HepG2 (cell line): Measurements from ENCODE around the gene TPTE2. TPM values are rescaled to one million over a fixed set of nuclear protein-coding genes. Genes with fewer than 3 reads are reported as not detected.
A peak's percentile ranks its signal among the peaks of the same experiment; 100 is the strongest.

Source experiments
- AGO1 ChIP-seq: fragments of 200-400 bp; formaldehyde crosslinking; IDR thresholded peaks from 2 replicates; pipeline ENCODE4 v1.6.1; 2017; ENCODE audit warnings: mild to moderate bottlenecking, low read depth, low read length, moderate library complexity; ENCODE audit not compliant: poor library complexity, severe bottlenecking
- IKZF4 ChIP-seq: sonication (generic); formaldehyde crosslinking; IDR thresholded peaks from 2 replicates; pipeline ENCODE4 v1.5.1; 2020; ENCODE audit warnings: borderline replicate concordance, mild to moderate bottlenecking, low read depth, missing genetic modification reagents; ENCODE audit errors: not compliant biosample characterization
- KLF13 ChIP-seq: sonication (generic); formaldehyde crosslinking; IDR thresholded peaks from 2 replicates; pipeline ENCODE4 v1.4.0; 2020; ENCODE audit warnings: mild to moderate bottlenecking, missing genetic modification reagents
- KLF9 ChIP-seq: IDR thresholded peaks from 2 replicates; pipeline ENCODE4 v1.6.1; 2016; ENCODE audit warnings: low read depth
- MBD4 ChIP-seq: IDR thresholded peaks from 2 replicates; pipeline ENCODE4 v1.6.1; 2012; ENCODE audit warnings: low read length, inconsistent platforms, borderline replicate concordance
- TCF12 ChIP-seq, 2 experiments: fragments of 450-650 bp in 1 of 2; sonication (generic) in 1 of 2; formaldehyde crosslinking in 1 of 2; IDR thresholded peaks; 2 replicates each; pipeline versions ENCODE4 v1.6.1 to v1.8.0; 2017 to 2022; ENCODE audit warnings: antibody characterized with exemption in 1 of 2, mild to moderate bottlenecking in 1 of 2, missing genetic modification reagents in 1 of 2, moderate library complexity in 1 of 2
- ZNF263 ChIP-seq: sonication (generic); formaldehyde crosslinking; IDR thresholded peaks from 2 replicates; pipeline ENCODE4 v1.4.0; 2020; ENCODE audit warnings: missing genetic modification reagents
- ZNF607 ChIP-seq: sonication (generic); formaldehyde crosslinking; IDR thresholded peaks from 2 replicates; pipeline ENCODE4 v1.5.1; 2020; ENCODE audit warnings: missing genetic modification reagents, mild to moderate bottlenecking, borderline replicate concordance
- ZNF772 ChIP-seq: sonication (generic); formaldehyde crosslinking; IDR thresholded peaks from 2 replicates; pipeline ENCODE4 v1.5.0; 2020; ENCODE audit warnings: mild to moderate bottlenecking, missing genetic modification reagents
- ZNF782 ChIP-seq: sonication (generic); formaldehyde crosslinking; IDR thresholded peaks from 2 replicates; pipeline ENCODE4 v1.4.0; 2020; ENCODE audit warnings: missing genetic modification reagents, mild to moderate bottlenecking, borderline replicate concordance
- polyA plus RNA-seq, 8 experiments: library from polyadenylated mRNA; depleted of rRNA in 3 of 8; stranded (reverse) in 7 of 8; unstranded in 1 of 8; fragments of >200 nt; fragmentation: Illumina TruSeq in 4 of 8; extraction: Trizol in 4 of 8; gene quantifications; 2 replicates each; pipeline versions ENCODE4 v1.2.1 to v1.2.3, GENCODE V29; 2011 to 2016; ENCODE audit warnings: low read depth in 4 of 8, missing spikeins in 1 of 8, mixed read lengths in 1 of 8; ENCODE audit not compliant: insufficient read depth in 1 of 8
- total RNA-seq, 5 experiments: library from RNA; depleted of rRNA; stranded (reverse); fragments of >200 nt; fragmentation: Illumina TruSeq; extraction: Trizol; gene quantifications; 2 replicates each; pipeline ENCODE4 v1.2.3, GENCODE V29; 2016; ENCODE audit warnings: low read depth in 1 of 5
- TF ChIP-seq, protein P1 (sequence below): sonication (generic); formaldehyde crosslinking; IDR thresholded peaks from 2 replicates; pipeline ENCODE4 v1.5.0; 2020; ENCODE audit warnings: mild to moderate bottlenecking, missing genetic modification reagents
- TF ChIP-seq, protein P2 (sequence below): sonication (generic); formaldehyde crosslinking; IDR thresholded peaks from 2 replicates; pipeline ENCODE4 v1.4.0; 2020; ENCODE audit warnings: missing genetic modification reagents
- TF ChIP-seq, protein P3 (sequence below): sonication (generic); formaldehyde crosslinking; IDR thresholded peaks from 2 replicates; pipeline ENCODE4 v1.4.0; 2020; ENCODE audit warnings: missing genetic modification reagents
- TF ChIP-seq, protein P4 (sequence below): sonication (generic); formaldehyde crosslinking; IDR thresholded peaks from 2 replicates; pipeline ENCODE4 v1.4.0; 2020; ENCODE audit warnings: missing genetic modification reagents
- TF ChIP-seq, protein P5 (sequence below): sonication (generic); formaldehyde crosslinking; IDR thresholded peaks from 2 replicates; pipeline ENCODE4 v1.9.0; 2022; ENCODE audit warnings: low read depth, missing genetic modification reagents

The TPTE2 gene
- total and polyA plus RNA-seq, 2 of the 13 experiments (the other 11 are each of a cell fraction or from before 2014, with no cell fraction given) = 0.07 TPM; not detected in 1

DNA sequence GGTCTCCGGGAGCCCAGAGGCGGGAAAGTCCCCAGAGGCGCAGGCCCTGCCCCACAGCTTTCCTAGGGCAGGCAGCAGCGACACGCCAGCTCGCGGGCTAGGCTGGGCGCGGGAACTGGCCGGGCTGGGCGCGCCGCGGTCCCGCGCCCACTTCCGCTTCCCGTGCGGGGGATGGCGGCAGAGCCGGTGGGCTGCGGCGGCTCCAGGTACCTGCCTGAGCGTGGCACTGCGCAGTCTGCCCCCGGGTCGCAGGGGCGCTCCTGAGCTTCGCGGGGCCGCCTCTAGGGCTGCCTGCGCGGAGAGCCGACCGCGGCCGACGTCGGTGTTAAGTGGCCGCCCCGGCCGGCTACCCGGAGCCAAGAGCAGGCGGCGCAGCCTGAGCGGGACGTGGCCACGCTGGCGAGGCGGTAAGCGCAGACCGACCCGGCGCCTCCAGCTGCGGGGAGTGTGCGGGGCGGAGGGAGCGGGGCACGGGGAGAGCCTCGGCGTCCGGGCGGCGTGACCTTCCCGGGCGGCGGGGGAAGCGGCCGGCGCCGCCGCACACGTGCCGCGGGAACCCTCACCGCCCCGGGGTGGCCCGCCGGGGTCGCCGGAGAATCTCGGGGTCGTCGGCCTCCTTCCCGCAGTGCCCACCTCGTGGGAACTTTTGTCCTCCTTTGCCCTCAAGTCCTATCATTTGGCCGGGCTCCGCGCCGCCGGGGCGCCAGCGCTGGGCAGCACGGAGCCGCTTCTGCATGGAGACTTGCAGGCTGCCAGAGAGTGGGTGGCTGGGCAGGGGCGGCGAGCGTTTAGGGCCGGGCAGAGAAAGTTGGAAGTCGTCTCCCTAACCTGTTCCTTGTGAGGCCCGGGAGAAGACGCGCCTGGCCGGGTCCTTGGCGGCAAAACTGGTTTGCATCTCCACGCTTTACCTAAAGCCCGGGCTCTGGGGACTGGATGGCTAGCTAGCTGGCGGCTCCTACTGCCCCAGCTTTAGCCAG is 40.7 kb upstream of the TPTE2 start (continued):
- TF ChIP-seq IKZF4 = no peak
- TF ChIP-seq ZNF782 (CRISPR knock-in tag) = peak; percentile 9; the same call in 1 of the 2 replicates
- TF ChIP-seq KLF9 = no peak
- TF ChIP-seq MBD4 = no peak
- TF ChIP-seq, protein P1, sequence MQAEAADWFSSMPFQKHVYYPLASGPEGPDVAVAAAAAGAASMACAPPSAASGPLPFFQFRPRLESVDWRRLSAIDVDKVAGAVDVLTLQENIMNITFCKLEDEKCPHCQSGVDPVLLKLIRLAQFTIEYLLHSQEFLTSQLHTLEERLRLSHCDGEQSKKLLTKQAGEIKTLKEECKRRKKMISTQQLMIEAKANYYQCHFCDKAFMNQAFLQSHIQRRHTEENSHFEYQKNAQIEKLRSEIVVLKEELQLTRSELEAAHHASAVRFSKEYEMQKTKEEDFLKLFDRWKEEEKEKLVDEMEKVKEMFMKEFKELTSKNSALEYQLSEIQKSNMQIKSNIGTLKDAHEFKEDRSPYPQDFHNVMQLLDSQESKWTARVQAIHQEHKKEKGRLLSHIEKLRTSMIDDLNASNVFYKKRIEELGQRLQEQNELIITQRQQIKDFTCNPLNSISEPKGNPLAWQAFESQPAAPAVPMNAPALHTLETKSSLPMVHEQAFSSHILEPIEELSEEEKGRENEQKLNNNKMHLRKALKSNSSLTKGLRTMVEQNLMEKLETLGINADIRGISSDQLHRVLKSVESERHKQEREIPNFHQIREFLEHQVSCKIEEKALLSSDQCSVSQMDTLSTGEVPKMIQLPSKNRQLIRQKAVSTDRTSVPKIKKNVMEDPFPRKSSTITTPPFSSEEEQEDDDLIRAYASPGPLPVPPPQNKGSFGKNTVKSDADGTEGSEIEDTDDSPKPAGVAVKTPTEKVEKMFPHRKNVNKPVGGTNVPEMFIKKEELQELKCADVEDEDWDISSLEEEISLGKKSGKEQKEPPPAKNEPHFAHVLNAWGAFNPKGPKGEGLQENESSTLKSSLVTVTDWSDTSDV = no peak
- no peak for TF ChIP-seq KLF13 (CRISPR knock-in tag)
- TF ChIP-seq TCF12 (IDR thresholded peaks at IDR 0.05) = no peak
- TF ChIP-seq TCF12 (CRISPR knock-in tag; IDR thresholded peaks at IDR 0.05) = no peak
- TF ChIP-seq, protein P2, sequence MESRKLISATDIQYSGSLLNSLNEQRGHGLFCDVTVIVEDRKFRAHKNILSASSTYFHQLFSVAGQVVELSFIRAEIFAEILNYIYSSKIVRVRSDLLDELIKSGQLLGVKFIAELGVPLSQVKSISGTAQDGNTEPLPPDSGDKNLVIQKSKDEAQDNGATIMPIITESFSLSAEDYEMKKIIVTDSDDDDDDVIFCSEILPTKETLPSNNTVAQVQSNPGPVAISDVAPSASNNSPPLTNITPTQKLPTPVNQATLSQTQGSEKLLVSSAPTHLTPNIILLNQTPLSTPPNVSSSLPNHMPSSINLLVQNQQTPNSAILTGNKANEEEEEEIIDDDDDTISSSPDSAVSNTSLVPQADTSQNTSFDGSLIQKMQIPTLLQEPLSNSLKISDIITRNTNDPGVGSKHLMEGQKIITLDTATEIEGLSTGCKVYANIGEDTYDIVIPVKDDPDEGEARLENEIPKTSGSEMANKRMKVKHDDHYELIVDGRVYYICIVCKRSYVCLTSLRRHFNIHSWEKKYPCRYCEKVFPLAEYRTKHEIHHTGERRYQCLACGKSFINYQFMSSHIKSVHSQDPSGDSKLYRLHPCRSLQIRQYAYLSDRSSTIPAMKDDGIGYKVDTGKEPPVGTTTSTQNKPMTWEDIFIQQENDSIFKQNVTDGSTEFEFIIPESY = no peak
- TF ChIP-seq AGO1 = no peak
- peak; percentile 79 for TF ChIP-seq ZNF607 (CRISPR knock-in tag)
- TF ChIP-seq, protein P3, sequence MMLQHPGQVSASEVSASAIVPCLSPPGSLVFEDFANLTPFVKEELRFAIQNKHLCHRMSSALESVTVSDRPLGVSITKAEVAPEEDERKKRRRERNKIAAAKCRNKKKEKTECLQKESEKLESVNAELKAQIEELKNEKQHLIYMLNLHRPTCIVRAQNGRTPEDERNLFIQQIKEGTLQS (CRISPR knock-in tag) = peak; percentile 38; the same call in 1 of the 2 replicates
- TF ChIP-seq, protein P4, sequence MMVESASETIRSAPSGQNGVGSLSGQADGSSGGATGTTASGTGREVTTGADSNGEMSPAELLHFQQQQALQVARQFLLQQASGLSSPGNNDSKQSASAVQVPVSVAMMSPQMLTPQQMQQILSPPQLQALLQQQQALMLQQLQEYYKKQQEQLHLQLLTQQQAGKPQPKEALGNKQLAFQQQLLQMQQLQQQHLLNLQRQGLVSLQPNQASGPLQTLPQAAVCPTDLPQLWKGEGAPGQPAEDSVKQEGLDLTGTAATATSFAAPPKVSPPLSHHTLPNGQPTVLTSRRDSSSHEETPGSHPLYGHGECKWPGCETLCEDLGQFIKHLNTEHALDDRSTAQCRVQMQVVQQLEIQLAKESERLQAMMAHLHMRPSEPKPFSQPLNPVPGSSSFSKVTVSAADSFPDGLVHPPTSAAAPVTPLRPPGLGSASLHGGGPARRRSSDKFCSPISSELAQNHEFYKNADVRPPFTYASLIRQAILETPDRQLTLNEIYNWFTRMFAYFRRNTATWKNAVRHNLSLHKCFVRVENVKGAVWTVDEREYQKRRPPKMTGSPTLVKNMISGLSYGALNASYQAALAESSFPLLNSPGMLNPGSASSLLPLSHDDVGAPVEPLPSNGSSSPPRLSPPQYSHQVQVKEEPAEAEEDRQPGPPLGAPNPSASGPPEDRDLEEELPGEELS (CRISPR knock-in tag) = no peak
- TF ChIP-seq ZNF263 (CRISPR knock-in tag) = peak; percentile 27; the same call in 1 of the 2 replicates
- TF ChIP-seq, protein P5, sequence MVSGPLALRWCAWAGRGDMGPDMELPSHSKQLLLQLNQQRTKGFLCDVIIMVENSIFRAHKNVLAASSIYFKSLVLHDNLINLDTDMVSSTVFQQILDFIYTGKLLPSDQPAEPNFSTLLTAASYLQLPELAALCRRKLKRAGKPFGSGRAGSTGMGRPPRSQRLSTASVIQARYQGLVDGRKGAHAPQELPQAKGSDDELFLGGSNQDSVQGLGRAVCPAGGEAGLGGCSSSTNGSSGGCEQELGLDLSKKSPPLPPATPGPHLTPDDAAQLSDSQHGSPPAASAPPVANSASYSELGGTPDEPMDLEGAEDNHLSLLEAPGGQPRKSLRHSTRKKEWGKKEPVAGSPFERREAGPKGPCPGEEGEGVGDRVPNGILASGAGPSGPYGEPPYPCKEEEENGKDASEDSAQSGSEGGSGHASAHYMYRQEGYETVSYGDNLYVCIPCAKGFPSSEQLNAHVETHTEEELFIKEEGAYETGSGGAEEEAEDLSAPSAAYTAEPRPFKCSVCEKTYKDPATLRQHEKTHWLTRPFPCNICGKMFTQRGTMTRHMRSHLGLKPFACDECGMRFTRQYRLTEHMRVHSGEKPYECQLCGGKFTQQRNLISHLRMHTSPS (CRISPR knock-in tag) = peak; percentile 56; the same call in 1 of the 2 replicates
- 0 out of 2 replicates have a peak, but pooled peaks have one; percentile 45 for TF ChIP-seq ZNF772 (CRISPR knock-in tag)
